Measurements from ENCODE around the gene ARHGEF39. TPM values are rescaled to one million over a fixed set of nuclear protein-coding genes. Genes with fewer than 3 reads are reported as not detected.

The ARHGEF39 gene
- total RNA-seq, 1 donor from 2014 or later, result 1.2 TPM

DNA sequence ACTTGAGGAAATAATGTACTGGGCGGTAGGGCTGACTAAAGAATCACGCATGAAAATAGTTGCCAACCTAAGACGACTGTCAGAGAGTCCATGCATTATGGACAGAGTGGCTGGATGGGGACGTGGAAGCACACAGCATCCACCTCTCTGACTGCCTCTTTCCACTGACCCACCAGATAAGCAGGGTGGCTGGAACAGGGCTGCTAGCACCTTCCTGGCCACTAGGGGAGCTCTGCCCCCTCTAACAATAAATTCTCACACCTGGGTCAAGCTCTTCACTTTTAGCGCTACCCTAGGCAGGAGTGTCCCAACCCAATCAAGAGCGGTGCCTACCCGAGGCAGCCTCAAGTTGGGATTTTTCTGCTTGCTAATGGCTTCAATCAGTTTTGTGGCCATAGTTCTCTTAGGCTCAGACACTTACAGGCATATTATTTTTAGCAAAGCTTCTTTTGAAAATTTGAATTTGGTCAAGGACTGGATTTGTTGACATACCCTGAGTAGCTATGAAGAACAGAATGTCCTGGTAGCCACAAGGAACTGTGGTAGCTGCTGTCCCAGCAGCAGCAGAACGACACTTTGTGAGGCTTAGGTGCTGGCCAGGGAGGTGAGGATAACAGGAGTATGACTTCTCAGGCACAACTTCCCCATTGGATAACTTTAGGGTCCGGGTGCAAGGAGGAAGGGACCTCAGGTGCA is 31.7 kb upstream of the ARHGEF39 start:
- TF ChIP-seq, protein P1, sequence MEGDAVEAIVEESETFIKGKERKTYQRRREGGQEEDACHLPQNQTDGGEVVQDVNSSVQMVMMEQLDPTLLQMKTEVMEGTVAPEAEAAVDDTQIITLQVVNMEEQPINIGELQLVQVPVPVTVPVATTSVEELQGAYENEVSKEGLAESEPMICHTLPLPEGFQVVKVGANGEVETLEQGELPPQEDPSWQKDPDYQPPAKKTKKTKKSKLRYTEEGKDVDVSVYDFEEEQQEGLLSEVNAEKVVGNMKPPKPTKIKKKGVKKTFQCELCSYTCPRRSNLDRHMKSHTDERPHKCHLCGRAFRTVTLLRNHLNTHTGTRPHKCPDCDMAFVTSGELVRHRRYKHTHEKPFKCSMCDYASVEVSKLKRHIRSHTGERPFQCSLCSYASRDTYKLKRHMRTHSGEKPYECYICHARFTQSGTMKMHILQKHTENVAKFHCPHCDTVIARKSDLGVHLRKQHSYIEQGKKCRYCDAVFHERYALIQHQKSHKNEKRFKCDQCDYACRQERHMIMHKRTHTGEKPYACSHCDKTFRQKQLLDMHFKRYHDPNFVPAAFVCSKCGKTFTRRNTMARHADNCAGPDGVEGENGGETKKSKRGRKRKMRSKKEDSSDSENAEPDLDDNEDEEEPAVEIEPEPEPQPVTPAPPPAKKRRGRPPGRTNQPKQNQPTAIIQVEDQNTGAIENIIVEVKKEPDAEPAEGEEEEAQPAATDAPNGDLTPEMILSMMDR (IDR thresholded peaks at IDR 0.05; ENCODE audit: insufficient read depth, low read length, poor library complexity, severe bottlenecking), result peak; percentile 94
- Histone ChIP-seq H3K4me3 (ENCODE audit: low read depth, low read length) (no peak overlapping the region), H3K27me3 (ENCODE audit: control insufficient read depth, insufficient read depth, low read length) (no peaks in the 10 kb centered on the region), H3K36me3 (ENCODE audit: control insufficient read depth, insufficient read depth, low read length) (peaks cover 4% of the 10 kb centered on the region)
- DNase-seq (ENCODE audit: low read depth), result no peak

DNA sequence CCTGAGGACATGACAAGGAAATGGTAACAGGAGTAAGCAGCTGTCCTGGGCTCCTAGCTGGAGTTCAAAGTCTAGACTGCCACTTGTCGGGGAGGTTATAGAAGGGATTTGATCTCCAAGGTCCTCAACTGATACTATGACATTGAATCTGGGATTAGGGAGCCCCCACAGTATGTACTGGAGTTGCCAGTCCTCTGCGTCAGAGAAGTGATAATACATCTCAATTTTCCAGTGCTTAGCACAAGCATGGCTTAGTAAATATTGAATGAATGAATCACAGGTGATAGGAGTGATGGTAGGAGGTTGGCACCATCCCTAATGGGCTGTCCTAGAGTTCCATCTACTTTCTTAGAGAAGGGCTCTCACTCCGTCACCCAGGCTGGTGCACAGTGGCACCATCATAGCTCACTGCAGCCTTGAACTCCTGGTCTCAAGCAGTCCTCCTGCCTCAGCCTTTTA is 31.0 kb upstream of the ARHGEF39 start:
- Histone ChIP-seq H3K4me3 (ENCODE audit: low read depth, low read length) (no peak overlapping the region), H3K36me3 (ENCODE audit: control insufficient read depth, insufficient read depth, low read length) (peaks cover 4% of the 10 kb centered on the region), H3K27me3 (ENCODE audit: control insufficient read depth, insufficient read depth, low read length) (no peaks in the 10 kb centered on the region)
- no peak for DNase-seq (ENCODE audit: low read depth)
- TF ChIP-seq, protein P1 (IDR thresholded peaks at IDR 0.05; ENCODE audit: insufficient read depth, low read length, poor library complexity, severe bottlenecking), result no peak

DNA sequence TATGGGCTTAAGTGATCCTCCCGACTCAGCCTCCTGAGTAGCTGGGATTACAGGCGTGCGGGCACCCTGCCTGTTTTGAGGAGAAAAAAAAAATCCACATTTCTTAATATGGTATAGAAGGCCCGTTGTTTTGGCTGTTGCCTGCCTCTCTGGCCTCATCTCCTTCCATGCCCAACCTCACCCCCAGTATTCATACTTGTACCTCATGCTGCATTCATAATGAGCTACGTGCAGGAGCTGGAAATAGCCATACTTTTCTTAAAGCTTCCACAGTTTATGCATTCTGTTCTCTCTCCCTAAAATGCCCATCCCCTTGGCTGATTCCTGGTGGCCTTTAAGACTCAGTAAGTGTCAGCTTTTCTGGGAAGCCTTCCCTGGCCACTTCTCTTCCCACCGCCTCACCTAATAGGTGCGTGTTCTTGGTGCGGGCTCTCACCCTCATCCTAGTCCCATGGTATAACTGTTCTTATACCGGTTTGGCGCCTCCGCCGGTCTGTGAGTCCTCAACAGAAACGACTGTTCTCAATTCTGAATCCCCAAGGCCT is 26.8 kb upstream of the ARHGEF39 start:
- Histone ChIP-seq H3K36me3 (ENCODE audit: control insufficient read depth, insufficient read depth, low read length) (no peaks in the 10 kb centered on the region), H3K4me3 (ENCODE audit: low read depth, low read length) (no peak overlapping the region), H3K27me3 (ENCODE audit: control insufficient read depth, insufficient read depth, low read length) (no peaks in the 10 kb centered on the region)
- DNase-seq (ENCODE audit: low read depth), result no peak
- TF ChIP-seq, protein P1 (IDR thresholded peaks at IDR 0.05; ENCODE audit: insufficient read depth, low read length, poor library complexity, severe bottlenecking), result no peak

DNA sequence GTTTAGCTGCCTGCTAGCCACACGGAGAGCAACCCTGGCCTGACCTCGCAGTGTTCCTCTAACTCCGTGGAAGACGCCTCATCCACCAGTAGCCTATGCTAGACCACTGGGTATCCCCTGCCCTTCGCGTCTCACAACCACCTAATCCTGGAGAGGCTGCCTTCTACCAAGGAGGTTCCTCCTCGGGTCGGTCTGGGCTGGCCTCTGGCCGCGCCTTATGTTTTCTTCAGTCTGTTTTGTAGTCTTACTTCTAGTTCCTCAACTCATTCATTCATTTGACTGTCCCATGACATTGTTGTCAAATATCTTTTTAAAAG is 26.3 kb upstream of the ARHGEF39 start:
- Histone ChIP-seq H3K27me3 (ENCODE audit: control insufficient read depth, insufficient read depth, low read length) (no peaks in the 10 kb centered on the region), H3K4me3 (ENCODE audit: low read depth, low read length) (peak overlapping the region; percentile 47), H3K36me3 (ENCODE audit: control insufficient read depth, insufficient read depth, low read length) (no peaks in the 10 kb centered on the region)
- no peak for DNase-seq (ENCODE audit: low read depth)
- TF ChIP-seq, protein P1 (IDR thresholded peaks at IDR 0.05; ENCODE audit: insufficient read depth, low read length, poor library complexity, severe bottlenecking), result no peak

DNA sequence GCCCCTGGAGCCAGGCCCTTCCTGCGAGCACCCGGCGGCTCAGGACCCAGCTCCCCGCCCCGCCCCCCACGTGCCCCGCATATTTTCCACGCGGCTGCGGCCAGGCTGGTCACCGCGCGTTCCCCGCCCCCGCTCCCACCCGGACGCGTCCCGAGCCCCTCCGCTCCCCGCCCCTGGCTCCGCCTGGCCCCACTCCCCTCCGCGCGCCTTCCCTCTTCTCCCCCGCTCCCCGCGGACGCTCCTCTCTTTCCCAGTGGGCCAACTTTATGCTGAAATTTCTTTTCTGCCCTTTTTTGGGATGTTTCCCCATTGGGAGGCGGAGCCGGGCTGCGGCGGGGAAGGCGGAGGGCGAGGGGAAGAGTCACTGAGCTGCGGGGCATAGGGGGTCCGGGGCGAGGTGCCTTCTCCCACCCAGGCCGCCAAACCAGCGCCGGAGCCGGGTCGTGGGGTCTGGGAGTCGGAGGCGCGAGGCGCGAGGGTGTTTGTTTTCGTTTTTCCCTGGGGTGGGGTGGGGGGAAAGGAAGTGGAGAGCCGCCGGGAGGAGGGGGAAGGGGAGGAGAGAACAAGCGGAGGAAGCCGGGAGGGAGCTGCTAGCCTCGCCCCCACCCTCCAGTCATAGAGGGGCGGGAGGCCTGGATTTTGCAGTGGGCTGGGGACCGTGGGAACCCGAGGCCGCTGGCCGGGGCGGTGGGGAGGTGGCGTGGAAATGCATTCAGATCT is 25.8 kb upstream of the ARHGEF39 start:
- no peak for DNase-seq (ENCODE audit: low read depth)
- peak overlapping the region; percentile 47 for H3K4me3 ChIP-seq (ENCODE audit: low read depth, low read length)
- TF ChIP-seq, protein P1 (IDR thresholded peaks at IDR 0.05; ENCODE audit: insufficient read depth, low read length, poor library complexity, severe bottlenecking), result no peak
- H3K36me3 ChIP-seq (ENCODE audit: control insufficient read depth, insufficient read depth, low read length), result no peaks in the 10 kb centered on the region
- H3K27me3 ChIP-seq (ENCODE audit: control insufficient read depth, insufficient read depth, low read length), result no peaks in the 10 kb centered on the region
